H1 (cell line): ENCODE data around the gene DIPK1B. TPM values are rescaled to one million over a fixed set of nuclear protein-coding genes. Genes with fewer than 3 reads are reported as not detected.

Source experiments
- CTCF ChIA-PET: fragments of 300-600 bp; sonication (Branson Sonifier 250); formaldehyde crosslinking; loops from one replicate; lab custom pipeline; 2021; ENCODE audit not compliant: partially characterized antibody; lab: Charles Lee
- POLR2A ChIA-PET: fragments of 300-600 bp; sonication (Branson Sonifier 250); formaldehyde crosslinking; loops from one replicate; lab custom pipeline; 2021; ENCODE audit warnings: inconsistent platforms; ENCODE audit not compliant: partially characterized antibody; lab: Charles Lee
- DNase-seq, 2 experiments: peaks; one replicate each; pipeline versions ENCODE4 v3.0.0 to v3.0.0-alpha.2; 2010 to 2022; ENCODE audit warnings: low spot score in 2 of 2, low read depth in 1 of 2, mixed read lengths in 1 of 2
- FAIRE-seq: peaks from 2 replicates; lab custom pipeline; 2011; peaks lifted over from hg19 to GRCh38; lab: Jason Lieb, UNC
- H2AFZ ChIP-seq: 2 replicates; pipeline ENCODE4 v1.8.1; 2012; ENCODE audit warnings: low read length, inconsistent platforms
- H2AK5ac ChIP-seq: 2 replicates; pipeline ENCODE4 v1.6.1; 2013; ENCODE audit warnings: low read depth, low read length
- H2BK120ac ChIP-seq: replicated peaks from 2 replicates; pipeline ENCODE3; 2013; ENCODE audit warnings: low read depth, low read length, inconsistent platforms
- H2BK12ac ChIP-seq: 2 replicates; pipeline ENCODE4 v1.6.1; 2013; ENCODE audit warnings: low read depth, low read length
- H2BK15ac ChIP-seq: 2 replicates; pipeline ENCODE4 v1.6.1; 2013; ENCODE audit warnings: low read length
- H2BK20ac ChIP-seq: 2 replicates; pipeline ENCODE4 v1.6.1; 2013; ENCODE audit warnings: low read length
- H2BK5ac ChIP-seq: 2 replicates; pipeline ENCODE4 v1.6.1; 2013; ENCODE audit warnings: low read depth, low read length
- H3K14ac ChIP-seq: 2 replicates; pipeline ENCODE4 v1.6.1; 2013; ENCODE audit warnings: inconsistent platforms; ENCODE audit not compliant: insufficient read length
- H3K18ac ChIP-seq: 2 replicates; pipeline ENCODE4 v1.6.1; 2013; ENCODE audit warnings: low read length; ENCODE audit errors: extremely low read depth
- H3K23ac ChIP-seq: 2 replicates; pipeline ENCODE4 v1.6.1; 2013; ENCODE audit warnings: inconsistent platforms; ENCODE audit not compliant: insufficient read length
- H3K23me2 ChIP-seq: 2 replicates; pipeline ENCODE4 v1.6.1; 2013; ENCODE audit warnings: low read depth, low read length
- H3K27ac ChIP-seq: 2 replicates; pipeline ENCODE4 v1.6.1; 2011; ENCODE audit warnings: low read depth, low read length, inconsistent platforms
- H3K27me3 ChIP-seq, 4 experiments: replicated peaks in 1 of 4; 1 replicate in 1 of 4; 2 replicates in 3 of 4; pipeline versions ENCODE4 v1.6.1 to v1.8.1; 2011 to 2013; ENCODE audit warnings: low read length in 3 of 4, mild to moderate bottlenecking in 3 of 4, inconsistent platforms in 2 of 4, mixed read lengths in 2 of 4, moderate library complexity in 1 of 4; ENCODE audit not compliant: control insufficient read depth in 3 of 4, insufficient read depth in 3 of 4; ENCODE audit errors: extremely low read depth in 1 of 4
- H3K36me3 ChIP-seq, 4 experiments: 2 replicates each; pipeline versions ENCODE4 v1.6.1 to v1.8.1; 2011 to 2013; ENCODE audit warnings: mild to moderate bottlenecking in 4 of 4, low read length in 3 of 4, moderate library complexity in 2 of 4, control low read depth in 1 of 4, inconsistent platforms in 1 of 4; ENCODE audit not compliant: insufficient read depth in 4 of 4, control insufficient read depth in 2 of 4
- H3K4ac ChIP-seq: replicated peaks from 2 replicates; pipeline ENCODE3; 2013; ENCODE audit warnings: low read length, low read depth, mixed read lengths, inconsistent platforms; ENCODE audit not compliant: insufficient read length
- H3K4me1 ChIP-seq, 4 experiments: replicated peaks in 1 of 4; 1 replicate in 1 of 4; 2 replicates in 3 of 4; pipeline versions ENCODE4 v1.6.1 to v1.8.1; 2011 to 2013; ENCODE audit warnings: low read length in 3 of 4, inconsistent platforms in 2 of 4, mixed read lengths in 1 of 4; ENCODE audit not compliant: insufficient read depth in 4 of 4, control insufficient read depth in 3 of 4
- H3K4me2 ChIP-seq, 2 experiments: 2 replicates each; pipeline versions ENCODE4 v1.6.1 to v1.8.1; 2011 to 2013; ENCODE audit warnings: low read depth in 2 of 2, low read length in 2 of 2, control low read depth in 1 of 2, inconsistent platforms in 1 of 2, mild to moderate bottlenecking in 1 of 2; ENCODE audit not compliant: insufficient read depth in 1 of 2
- H3K4me3 ChIP-seq, 4 experiments: fragments of 200-600, 300-600 bp in 1 of 4; sonication (generic), shearing (Covaris generic), sonication (Bioruptor Twin) in 1 of 4; 2 replicates each; pipeline versions ENCODE4 v1.5.1 to v1.8.1; 2011 to 2016; ENCODE audit warnings: low read length in 4 of 4, low read depth in 3 of 4, control low read depth in 2 of 4, inconsistent platforms in 2 of 4, mild to moderate bottlenecking in 2 of 4, mixed read lengths in 1 of 4, moderate library complexity in 1 of 4; ENCODE audit not compliant: insufficient read depth in 2 of 4; ENCODE audit errors: extremely low read depth in 1 of 4
- H3K56ac ChIP-seq: replicated peaks from 2 replicates; pipeline ENCODE3; 2013; ENCODE audit warnings: low read depth, mild to moderate bottlenecking, mixed read lengths, low read length, inconsistent platforms; ENCODE audit not compliant: insufficient read length
- H3K79me1 ChIP-seq: 2 replicates; pipeline ENCODE4 v1.6.1; 2013; ENCODE audit warnings: low read depth, low read length, control low read depth
- H3K79me2 ChIP-seq, 2 experiments: 2 replicates each; pipeline versions ENCODE4 v1.6.1 to v1.8.1; 2012 to 2013; ENCODE audit warnings: low read length in 2 of 2, mild to moderate bottlenecking in 2 of 2, inconsistent platforms in 1 of 2; ENCODE audit not compliant: insufficient read depth in 2 of 2, control insufficient read depth in 1 of 2
- H3K9ac ChIP-seq, 4 experiments: replicated peaks in 1 of 4; 1 replicate in 1 of 4; 2 replicates in 3 of 4; pipeline versions ENCODE4 v1.6.1 to v1.8.1; 2011 to 2013; ENCODE audit warnings: low read depth in 3 of 4, low read length in 3 of 4, control low read depth in 2 of 4, mild to moderate bottlenecking in 2 of 4, moderate library complexity in 2 of 4, inconsistent platforms in 1 of 4; ENCODE audit errors: extremely low read depth in 1 of 4
- H3K9me3 ChIP-seq, 2 experiments: 2 replicates each; pipeline versions ENCODE4 v1.6.1 to v1.8.1; 2012 to 2013; ENCODE audit warnings: mild to moderate bottlenecking in 2 of 2, moderate library complexity in 2 of 2, control low read depth in 1 of 2, inconsistent platforms in 1 of 2, low read depth in 1 of 2, low read length in 1 of 2, mixed read lengths in 1 of 2; ENCODE audit not compliant: insufficient read depth in 2 of 2
- H4K20me1 ChIP-seq, 2 experiments: replicated peaks in 1 of 2; 2 replicates each; pipeline versions ENCODE3 to v1.8.1; 2011 to 2013; ENCODE audit warnings: inconsistent platforms in 2 of 2, low read length in 2 of 2, mild to moderate bottlenecking in 1 of 2; ENCODE audit not compliant: insufficient read depth in 2 of 2, control insufficient read depth in 1 of 2
- H4K5ac ChIP-seq: 2 replicates; pipeline ENCODE4 v1.6.1; 2013; ENCODE audit warnings: low read length, low read depth, mixed read lengths, inconsistent platforms; ENCODE audit not compliant: insufficient read length
- H4K8ac ChIP-seq: 2 replicates; pipeline ENCODE4 v1.8.0; 2013; ENCODE audit warnings: mild to moderate bottlenecking, moderate library complexity, low read length, inconsistent platforms; ENCODE audit not compliant: insufficient read depth; ENCODE audit errors: extremely low read depth
- H4K91ac ChIP-seq: replicated peaks from 2 replicates; pipeline ENCODE3; 2013; ENCODE audit warnings: low read length, mixed read lengths, inconsistent platforms; ENCODE audit not compliant: insufficient read length
- CHD1 ChIP-seq: IDR thresholded peaks from 2 replicates; pipeline ENCODE4 v1.6.1; 2012; ENCODE audit warnings: low read depth, low read length, improper control_type of control experiment
- KDM5A ChIP-seq: fragments of 200-600 bp; IDR thresholded peaks from 2 replicates; pipeline ENCODE4 v1.7.1; 2012; ENCODE audit warnings: mild to moderate bottlenecking, low read length, inconsistent platforms, mixed read lengths
- SP2 ChIP-seq: IDR thresholded peaks from 2 replicates; pipeline ENCODE4 v1.6.1; 2012; ENCODE audit warnings: mild to moderate bottlenecking, low read length, inconsistent platforms
- TBP ChIP-seq: IDR thresholded peaks from 2 replicates; pipeline ENCODE4 v1.6.1; 2011; ENCODE audit warnings: low read depth, low read length, improper control_type of control experiment
- WGBS, 2 experiments: shearing (Covaris generic) in 1 of 2; methylation state at CpG; one replicate each; pipeline versions ENCODE4 v1.1.6 to v1.1.7; 2013 to 2015; ENCODE audit warnings: low lambda C conversion rate in 2 of 2, mixed read lengths in 2 of 2, inconsistent platforms in 1 of 2, low coverage in 1 of 2, missing lambda C conversion rate in 1 of 2; ENCODE audit not compliant: insufficient replicate concordance in 2 of 2, insufficient coverage in 1 of 2, insufficient read length in 1 of 2; ENCODE audit errors: extremely low coverage in 1 of 2, missing lambda C conversion rate in 1 of 2; 5-methylcytosine and 5-hydroxymethylcytosine counted together
- polyA plus RNA-seq, 7 experiments: library from polyadenylated mRNA; depleted of rRNA in 3 of 7; stranded (reverse) in 5 of 7; unstranded in 2 of 7; fragments of >200 nt in 5 of 7; fragments of 200-250 nt in 2 of 7; gene quantifications; 1 replicate in 5 of 7; 2 replicates in 1 of 7; 4 replicates in 1 of 7; pipeline versions ENCODE4 v1.2.1 to v1.2.3, GENCODE V29; 2011 to 2013; ENCODE audit warnings: missing spikeins in 2 of 7, mixed read lengths in 2 of 7
- total RNA-seq: library from RNA; stranded (reverse); fragmentation: NEBNext Ultra II Directional; extraction: Animal tissue kit (Norgen Biotek cat#: 25700); gene quantifications from 2 replicates; pipeline ENCODE4 v1.2.1, GENCODE V29; 2021
- TF ChIP-seq, protein P1 (sequence below), 3 experiments: IDR thresholded peaks; 1 replicate in 2 of 3; 2 replicates in 1 of 3; pipeline versions ENCODE4 v1.5.1 to v1.6.1; 2011; ENCODE audit warnings: low read length in 3 of 3, mild to moderate bottlenecking in 3 of 3, inconsistent platforms in 2 of 3, low read depth in 1 of 3, moderate library complexity in 1 of 3; ENCODE audit not compliant: insufficient read depth in 1 of 3; ENCODE audit errors: control extremely low read depth in 1 of 3
- TF ChIP-seq, protein P2 (sequence below): IDR thresholded peaks from 2 replicates; pipeline ENCODE4 v1.6.1; 2011; ENCODE audit warnings: low read length, improper control_type of control experiment
- TF ChIP-seq, protein P3 (sequence below): IDR thresholded peaks from 2 replicates; pipeline ENCODE4 v1.6.1; 2011; ENCODE audit warnings: low read depth, mild to moderate bottlenecking, low read length; ENCODE audit not compliant: insufficient read depth

DIPK1B gene
- total and polyA plus RNA-seq, 2 of the 8 experiments (the other 6 are each of a cell fraction or from before 2014, with no cell fraction given): 32.3 to 64.8 TPM

DNA sequence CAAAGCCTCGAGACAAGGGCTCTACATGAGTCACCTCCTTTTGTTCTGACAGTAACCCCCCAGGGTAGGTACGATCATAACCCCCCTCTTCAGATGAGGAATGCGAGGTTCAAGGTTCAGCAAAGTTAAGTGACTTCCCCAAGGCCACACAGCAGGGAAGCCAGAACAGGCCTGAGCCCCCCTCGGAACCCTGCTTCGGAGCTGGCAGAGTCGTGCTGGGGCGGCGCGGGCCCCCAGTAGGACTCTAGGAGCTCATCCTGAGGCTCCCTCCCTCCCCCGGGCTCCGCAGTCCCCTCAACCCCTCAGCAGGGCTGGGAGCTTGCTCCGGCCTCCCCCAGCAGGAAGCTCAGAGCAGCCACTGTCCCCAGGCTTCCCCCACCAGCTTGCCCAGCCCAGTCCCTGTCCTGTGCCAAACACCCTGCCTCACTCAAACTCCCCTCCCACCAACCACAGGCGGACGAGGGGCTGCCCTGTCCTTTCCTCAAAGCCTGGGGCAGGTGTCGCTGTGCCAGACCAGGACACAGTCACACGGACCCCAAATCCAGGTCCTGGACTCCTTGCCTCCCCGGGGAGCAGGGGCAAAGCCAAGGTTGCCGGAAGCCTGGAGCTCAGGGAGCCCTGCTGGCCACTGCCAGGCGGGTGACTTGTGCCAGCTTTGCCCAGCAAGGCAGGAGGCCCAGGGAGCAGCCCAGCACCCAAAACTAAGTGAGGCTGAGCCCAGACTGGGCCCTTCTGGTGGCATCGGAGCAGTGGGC lies 30.2 kb upstream of the DIPK1B start:
- no peak overlapping the region for H4K5ac ChIP-seq
- H2AFZ ChIP-seq: no peak overlapping the region
- H4K20me1 ChIP-seq: peaks cover 2 to 10% of the 10 kb centered on the region in 2 experiments
- no peaks in the 10 kb centered on the region for H3K79me2 ChIP-seq
- 87% methylated on average over 20 of the region's 20 CpGs; no CpG with 5 or more reads in 1 of the 2 experiments for WGBS, 2 experiments
- peak overlapping the region; percentile 55; the same call in 1 of the 2 replicates for H2BK12ac ChIP-seq
- H3K4me3 ChIP-seq: no peak overlapping the region
- peaks cover 0 to 11% (median 5%) of the 10 kb centered on the region in 4 experiments; a peak in 3 of 7 replicates for H3K27me3 ChIP-seq
- FAIRE-seq (no peak), DNase-seq (no peak)
- H2BK15ac ChIP-seq: no peak overlapping the region
- no peak overlapping the region for H3K23ac ChIP-seq
- H2BK5ac ChIP-seq: peak overlapping the region; percentile 60; the same call in 1 of the 2 replicates
- H3K9ac ChIP-seq: no peak overlapping the region
- H3K9me3 ChIP-seq: no peaks in the 10 kb centered on the region
- no peaks in the 10 kb centered on the region for H3K36me3 ChIP-seq
- H3K4me2 ChIP-seq: no peak overlapping the region
- peaks cover 7% of the 10 kb centered on the region; the same call in 1 of the 2 replicates for H3K23me2 ChIP-seq
- no peak overlapping the region for H3K14ac ChIP-seq
- no peak overlapping the region; the same call in 1 of the 2 replicates for H2AK5ac ChIP-seq
- no peak overlapping the region for H4K8ac ChIP-seq
- H2BK120ac ChIP-seq: no peak overlapping the region
- no peak overlapping the region for H3K56ac ChIP-seq
- peaks cover 6% of the 10 kb centered on the region for H3K79me1 ChIP-seq
- no peak overlapping the region for H3K4ac ChIP-seq
- peaks cover 0 to 16% (median 8%) of the 10 kb centered on the region in 4 experiments; a peak in 4 of 7 replicates for H3K4me1 ChIP-seq
- no peak overlapping the region for H3K27ac ChIP-seq
- H2BK20ac ChIP-seq: no peak overlapping the region
- H3K18ac ChIP-seq: no peak overlapping the region; the same call in 1 of the 2 replicates
- CTCF ChIA-PET: interaction anchor here (0.6 to 12.8 kb wide), 13 partner anchors 8 to 155 kb away, joined by 3 to 125 read pairs (median 5); no protein-coding TSS in a partner anchor
- no peak overlapping the region for H4K91ac ChIP-seq
- POLR2A ChIA-PET: interaction anchor here (1.3 to 3.1 kb wide), 2 partner anchors 10 to 46 kb away, joined by 3 to 15 read pairs; no protein-coding TSS in a partner anchor
- TF ChIP-seq SP2 (no peak), TBP (no peak), KDM5A (no peak), CHD1 (no peak)
- TF ChIP-seq, protein P1, sequence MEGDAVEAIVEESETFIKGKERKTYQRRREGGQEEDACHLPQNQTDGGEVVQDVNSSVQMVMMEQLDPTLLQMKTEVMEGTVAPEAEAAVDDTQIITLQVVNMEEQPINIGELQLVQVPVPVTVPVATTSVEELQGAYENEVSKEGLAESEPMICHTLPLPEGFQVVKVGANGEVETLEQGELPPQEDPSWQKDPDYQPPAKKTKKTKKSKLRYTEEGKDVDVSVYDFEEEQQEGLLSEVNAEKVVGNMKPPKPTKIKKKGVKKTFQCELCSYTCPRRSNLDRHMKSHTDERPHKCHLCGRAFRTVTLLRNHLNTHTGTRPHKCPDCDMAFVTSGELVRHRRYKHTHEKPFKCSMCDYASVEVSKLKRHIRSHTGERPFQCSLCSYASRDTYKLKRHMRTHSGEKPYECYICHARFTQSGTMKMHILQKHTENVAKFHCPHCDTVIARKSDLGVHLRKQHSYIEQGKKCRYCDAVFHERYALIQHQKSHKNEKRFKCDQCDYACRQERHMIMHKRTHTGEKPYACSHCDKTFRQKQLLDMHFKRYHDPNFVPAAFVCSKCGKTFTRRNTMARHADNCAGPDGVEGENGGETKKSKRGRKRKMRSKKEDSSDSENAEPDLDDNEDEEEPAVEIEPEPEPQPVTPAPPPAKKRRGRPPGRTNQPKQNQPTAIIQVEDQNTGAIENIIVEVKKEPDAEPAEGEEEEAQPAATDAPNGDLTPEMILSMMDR (IDR thresholded peaks at IDR 0.05; ENCODE audit: control extremely low read depth in 1 of 3, insufficient read depth in 1 of 3, low read depth in 1 of 3, low read length in 3 of 3): no peak
- TF ChIP-seq, protein P2, sequence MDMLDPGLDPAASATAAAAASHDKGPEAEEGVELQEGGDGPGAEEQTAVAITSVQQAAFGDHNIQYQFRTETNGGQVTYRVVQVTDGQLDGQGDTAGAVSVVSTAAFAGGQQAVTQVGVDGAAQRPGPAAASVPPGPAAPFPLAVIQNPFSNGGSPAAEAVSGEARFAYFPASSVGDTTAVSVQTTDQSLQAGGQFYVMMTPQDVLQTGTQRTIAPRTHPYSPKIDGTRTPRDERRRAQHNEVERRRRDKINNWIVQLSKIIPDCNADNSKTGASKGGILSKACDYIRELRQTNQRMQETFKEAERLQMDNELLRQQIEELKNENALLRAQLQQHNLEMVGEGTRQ: no peak
- TF ChIP-seq, protein P3, sequence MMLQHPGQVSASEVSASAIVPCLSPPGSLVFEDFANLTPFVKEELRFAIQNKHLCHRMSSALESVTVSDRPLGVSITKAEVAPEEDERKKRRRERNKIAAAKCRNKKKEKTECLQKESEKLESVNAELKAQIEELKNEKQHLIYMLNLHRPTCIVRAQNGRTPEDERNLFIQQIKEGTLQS: no peak
